Kidney glomerular epithelial cell (primary cell): ENCODE measurements around the gene HOXA6.

Source experiments
- DNase-seq: peaks from one replicate; lab custom pipeline; 2025; lab: John Stamatoyannopoulos, UW

HOXA6 gene

DNA sequence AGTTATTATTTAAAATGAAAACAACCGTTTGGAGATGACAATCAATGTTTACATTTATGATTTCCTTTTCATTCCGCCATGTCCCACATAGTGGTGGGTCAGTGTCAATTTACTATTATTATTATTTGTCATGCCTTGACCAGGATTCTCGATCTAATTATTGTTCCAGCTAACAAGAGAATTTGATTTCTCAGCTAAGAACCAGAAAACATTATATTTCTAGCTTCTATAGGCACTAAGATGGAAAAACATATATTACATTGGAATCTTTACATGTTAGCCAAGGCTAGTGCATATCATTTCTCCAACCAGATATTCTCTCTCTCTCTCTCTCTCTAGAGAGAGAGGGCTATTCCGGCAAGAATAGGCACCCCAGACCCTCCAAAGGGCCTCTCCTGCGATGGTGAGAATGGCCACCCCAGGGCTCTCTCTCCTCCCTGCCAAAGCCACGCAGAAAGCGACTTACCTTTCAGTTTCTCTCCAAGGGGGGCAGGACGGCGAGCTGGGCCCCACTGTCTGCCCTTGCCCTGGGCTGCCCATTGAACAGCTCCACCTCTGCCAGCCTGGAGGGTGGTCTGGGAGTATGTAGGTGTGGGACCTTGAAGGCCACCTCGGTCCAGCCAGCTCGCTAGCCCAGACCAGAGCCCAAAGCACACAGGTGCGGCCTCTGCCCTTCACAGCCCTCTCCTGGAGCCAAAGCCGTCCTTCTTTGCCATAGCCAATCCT lies 2.4 kb upstream of the HOXA6 start:
- DNase-seq, result no peak

DNA sequence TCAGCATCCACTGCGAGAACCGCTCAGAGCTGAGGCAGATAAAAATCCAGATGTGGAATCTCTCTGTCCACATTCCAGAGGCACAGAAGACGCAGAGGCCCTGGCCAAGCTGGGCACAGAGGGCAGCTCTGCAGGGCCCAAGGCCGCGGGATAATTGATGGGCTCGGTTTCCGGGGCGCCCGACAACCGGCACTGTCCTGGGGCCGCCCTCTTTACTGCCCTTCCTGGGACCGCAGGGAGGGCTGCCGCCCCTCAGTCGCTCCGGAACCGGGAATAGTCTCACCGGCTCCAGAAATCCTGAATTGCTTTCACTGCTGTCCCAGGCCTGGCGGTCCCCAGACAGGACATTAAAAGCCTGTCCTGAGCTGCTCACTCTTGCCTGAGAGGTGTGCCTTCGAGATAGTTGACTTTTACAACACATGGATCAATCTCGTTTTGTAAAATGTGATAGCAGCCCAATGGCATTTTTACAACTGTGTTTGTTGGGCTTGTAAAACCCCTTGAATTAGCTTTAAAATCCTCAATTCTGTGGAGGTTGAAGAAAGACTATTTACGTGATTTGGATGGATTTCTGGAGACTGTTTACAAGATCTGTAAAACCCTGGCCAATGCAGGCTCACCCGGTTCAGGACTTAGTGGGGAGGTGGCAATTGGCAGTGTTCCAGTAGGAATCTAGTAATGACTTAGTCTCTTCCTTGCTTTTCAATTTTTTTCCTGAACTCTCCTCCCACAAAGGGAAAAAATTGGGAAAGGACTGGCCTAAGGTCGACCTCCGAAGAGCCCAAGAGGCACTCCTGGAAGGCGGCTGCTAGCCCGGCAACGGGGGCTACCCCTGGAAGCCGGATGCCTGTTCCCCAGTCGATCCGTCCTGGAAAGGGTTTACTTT lies 1.4 kb upstream of the HOXA6 start:
- no peak for DNase-seq

DNA sequence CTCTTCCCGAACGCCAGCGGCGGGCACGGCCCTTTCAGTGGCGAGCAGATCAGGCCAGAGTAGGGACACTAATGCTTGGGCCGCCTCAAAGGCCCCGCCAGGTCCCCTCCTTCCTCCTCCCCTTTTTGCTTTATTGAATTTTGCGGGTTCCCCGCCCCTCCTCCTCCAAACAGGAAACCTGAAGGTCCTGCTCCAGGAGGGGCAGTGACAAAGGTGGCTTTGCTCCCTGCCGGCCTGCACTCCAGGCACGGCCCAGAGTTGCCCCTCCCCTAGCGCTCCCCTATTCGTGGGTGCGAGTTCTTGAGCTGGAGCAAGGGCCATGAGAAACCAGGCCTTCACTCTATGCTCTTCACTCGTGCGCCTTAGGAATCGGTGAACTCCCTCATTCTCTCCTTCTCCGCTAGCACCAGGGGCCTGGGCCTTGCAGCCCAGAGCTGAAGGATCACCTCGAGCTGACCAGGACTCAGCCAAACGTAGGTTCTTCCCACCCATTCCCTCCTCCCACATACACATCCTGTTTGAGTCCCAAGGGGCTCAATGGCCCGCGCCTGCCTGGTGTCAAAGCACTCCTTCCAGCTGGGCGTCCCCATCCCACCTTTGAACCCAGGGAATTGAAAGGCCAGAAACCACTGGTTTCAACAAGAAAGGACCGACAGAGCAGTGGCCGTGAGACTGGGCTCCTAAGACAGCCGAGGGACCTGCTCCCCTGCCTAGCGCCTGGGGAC lies 619 bp upstream of the HOXA6 start:
- DNase-seq, result no peak

DNA sequence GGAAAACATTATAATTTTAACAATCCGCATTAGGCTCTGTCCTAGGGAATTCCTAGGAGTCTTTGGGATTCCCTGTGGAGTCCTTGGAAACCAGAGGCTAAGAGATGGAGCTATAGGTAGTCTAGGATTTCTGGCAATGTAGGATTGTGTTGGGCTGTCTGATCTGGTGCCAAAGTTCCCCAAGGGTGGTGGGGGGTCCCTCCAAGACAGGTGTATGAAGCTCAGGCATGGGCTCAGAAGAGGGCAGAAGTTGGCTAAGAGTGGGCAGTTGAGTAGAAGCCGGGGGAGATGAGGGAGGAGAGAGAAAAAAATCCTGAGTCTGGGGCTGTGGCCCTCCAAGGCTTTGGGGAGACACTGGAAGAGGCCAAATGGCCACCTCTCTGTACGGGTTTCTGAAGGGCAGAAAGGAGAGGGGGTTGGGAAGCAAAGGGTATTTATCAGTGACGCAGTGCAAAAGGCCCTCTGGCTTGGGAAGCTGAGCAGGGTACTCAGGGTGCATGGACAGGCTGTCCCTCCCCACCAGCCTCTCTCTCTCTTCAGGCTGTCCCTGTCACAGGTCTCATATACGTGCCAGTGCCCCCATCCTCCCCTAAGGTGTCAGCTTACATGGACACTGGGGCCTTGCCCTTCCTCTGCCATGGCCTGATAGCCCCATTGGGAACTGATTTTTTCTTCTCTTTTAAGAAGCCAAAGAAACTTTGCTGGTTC lies 929 bp downstream of the HOXA6 start:
- DNase-seq, result no peak

DNA sequence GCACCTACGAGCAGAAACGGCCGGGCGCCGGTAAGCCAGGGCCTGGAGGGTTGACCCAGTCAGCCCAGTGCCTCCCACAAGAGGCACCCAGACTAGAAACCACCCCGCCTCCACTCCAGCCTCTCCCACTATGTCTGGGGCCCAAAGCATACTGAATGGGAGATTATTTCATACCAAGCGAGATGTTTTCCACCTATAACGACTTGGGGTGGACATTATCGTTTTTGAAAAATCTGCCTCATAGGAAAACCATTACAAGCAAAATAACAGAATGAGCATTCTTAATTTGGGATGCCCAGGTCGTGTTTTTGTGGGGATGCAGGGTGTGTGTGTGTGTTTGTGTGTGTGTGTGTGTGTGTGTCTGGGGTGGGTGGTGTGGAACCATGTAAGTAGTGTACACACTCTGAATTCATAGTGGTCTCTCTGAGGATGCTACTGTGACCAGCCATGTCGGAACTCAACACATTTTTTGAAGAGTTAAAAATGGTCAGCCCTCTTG lies 1.6 kb downstream of the HOXA6 start:
- DNase-seq, result no peak

DNA sequence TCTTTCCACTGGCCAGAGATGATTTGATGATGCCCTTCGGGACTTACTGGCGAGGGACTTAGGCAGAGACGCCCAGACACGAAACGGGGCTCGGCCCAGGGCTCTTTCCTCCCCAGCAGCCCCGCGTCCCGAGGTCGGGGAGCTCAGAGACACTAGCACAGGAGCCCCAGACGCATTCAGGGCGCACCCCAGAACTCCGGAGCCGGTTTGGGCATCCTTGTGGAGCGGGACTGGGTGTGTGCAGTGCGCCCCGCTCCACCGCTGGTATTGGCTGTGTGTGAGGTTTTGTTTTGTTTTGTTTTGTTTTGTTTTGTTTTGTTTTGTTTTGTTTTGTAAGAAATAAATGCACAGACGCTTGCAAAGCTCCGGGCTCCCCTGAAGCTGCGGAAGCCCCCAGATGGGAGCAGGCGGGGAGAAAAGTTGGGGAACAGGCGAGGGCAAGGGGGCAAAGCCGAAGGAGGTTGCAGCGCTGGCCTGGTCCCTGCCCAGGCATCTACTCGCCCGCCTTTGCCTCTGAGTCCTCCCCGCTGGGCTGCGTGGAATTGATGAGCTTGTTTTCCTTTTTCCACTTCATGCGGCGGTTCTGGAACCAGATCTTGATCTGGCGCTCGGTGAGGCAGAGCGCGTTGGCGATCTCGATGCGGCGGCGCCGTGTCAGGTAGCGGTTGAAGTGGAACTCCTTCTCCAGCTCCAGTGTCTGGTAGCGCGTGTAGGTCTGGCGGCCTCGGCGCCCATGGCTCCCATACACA lies 2.2 kb downstream of the HOXA6 start:
- DNase-seq, result no peak

DNA sequence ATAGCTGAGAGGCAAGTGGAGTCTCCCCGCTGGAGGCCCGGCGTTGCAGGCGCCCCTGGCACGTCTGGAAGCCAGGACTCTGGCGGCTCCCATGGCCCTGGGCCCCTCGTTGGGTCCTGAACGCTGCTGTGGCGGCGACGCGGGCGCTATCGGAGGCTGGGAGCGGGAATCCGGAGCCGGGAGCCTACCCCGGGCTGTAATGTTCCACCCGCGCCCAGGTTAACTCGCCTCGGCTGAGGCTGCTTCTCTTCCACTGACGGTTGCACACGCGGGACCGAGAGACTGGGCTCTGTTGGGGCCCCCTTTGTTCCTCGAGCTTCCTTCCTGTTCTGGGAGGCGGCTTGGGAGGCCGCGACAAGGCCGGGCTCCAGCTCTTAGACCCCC lies 2.8 kb downstream of the HOXA6 start:
- DNase-seq, result no peak

DNA sequence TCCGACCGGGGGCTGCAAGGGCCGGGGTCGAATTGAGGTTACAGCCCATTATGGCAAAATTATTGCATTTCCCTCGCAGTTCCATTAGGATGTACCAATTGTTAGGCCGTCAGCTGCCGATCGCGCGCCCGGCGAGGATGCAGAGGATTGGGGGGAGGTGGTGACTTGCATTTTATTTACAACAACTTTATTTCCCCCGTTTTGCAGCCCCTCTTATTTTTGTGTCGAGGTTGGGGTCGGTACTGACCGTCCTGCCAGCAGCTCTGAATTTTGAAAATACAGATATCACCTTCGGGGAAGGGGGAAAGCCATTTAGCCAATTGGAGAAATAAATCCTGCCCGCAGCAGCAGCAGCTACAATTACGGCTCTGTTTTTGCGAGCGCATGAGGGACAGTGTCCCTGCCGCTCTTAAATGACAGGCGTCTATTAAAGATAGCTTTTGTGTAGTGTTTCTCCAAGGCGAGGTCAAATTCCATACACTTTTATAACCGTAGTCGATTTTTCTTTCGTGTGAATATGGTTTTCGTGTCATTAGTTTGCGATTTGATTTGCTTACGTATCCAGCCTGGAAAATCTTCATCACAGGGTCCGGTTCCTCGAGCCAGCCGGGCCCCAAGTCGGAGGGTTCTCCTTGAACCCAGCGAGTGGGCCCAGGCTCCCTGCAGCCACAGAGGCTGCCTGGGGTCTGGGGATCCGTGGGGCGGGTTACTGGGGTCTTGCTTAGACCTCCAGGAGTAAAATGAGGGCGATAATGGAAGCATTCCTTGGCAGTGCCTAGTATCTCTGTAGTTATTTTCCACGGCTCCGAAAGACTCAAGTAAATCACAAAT lies 3.4 kb downstream of the HOXA6 start:
- DNase-seq, result no peak

DNA sequence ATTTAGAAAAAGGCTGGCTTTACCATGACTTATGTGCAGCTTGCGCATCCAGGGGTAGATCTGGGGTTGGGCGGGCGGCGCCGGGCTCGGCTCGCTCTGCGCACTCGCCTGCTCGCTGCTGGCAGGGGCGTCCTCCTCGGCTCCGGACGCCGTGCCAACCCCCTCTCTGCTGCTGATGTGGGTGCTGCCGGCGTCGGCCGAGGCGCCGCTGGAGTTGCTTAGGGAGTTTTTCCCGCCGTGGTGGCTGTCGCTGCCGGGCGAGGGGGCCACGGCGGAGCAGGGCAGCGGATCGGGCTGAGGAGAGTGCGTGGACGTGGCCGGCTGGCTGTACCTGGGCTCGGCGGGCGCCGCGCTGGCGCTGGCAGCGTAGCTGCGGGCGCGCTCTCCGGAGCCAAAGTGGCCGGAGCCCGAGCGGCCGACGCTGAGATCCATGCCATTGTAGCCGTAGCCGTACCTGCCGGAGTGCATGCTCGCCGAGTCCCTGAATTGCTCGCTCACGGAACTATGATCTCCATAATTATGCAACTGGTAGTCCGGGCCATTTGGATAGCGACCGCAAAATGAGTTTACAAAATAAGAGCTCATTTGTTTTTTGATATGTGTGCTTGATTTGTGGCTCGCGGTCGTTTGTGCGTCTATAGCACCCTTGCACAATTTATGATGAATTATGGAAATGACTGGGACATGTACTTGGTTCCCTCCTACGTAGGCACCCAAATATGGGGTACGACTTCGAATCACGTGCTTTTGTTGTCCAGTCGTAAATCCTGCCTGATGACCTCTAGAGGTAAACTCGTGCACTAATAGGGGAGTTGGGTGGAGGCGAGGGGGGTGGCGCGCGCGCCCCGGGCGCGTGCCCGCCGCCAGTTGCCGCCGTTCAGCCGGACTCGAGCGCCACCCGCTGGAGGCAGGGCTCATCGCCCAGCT lies 4.3 kb downstream of the HOXA6 start, which contains the start of gene HOXA5:
TSS of gene HOXA5 (minus strand) at position 659 of the 927 bp plus-strand sequence. CDS start at position 585, 74 bp downstream.
- DNase-seq, result peak; percentile 92

DNA sequence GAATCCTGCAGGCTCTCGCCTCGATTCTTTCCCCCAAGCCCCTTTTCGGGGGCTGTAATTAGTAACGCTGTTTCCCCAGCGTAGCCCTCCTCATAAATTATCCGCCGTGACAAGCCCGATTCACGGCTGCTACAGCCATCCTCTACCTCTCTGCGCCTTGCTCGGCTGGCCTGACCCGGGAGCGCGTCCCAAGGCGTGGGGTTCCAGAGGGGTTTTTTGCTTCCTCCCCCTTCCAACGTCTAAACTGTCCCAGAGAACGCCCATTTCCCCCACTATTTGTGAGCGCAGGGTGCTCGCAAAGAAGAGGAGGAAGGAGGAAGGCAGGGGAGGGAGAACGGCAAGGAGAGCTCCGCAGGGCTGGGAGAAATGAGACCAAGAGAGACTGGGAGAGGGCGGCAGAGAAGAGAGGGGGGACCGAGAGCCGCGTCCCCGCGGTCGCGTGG lies 5.0 kb downstream of the HOXA6 start:
- DNase-seq, result no peak

DNA sequence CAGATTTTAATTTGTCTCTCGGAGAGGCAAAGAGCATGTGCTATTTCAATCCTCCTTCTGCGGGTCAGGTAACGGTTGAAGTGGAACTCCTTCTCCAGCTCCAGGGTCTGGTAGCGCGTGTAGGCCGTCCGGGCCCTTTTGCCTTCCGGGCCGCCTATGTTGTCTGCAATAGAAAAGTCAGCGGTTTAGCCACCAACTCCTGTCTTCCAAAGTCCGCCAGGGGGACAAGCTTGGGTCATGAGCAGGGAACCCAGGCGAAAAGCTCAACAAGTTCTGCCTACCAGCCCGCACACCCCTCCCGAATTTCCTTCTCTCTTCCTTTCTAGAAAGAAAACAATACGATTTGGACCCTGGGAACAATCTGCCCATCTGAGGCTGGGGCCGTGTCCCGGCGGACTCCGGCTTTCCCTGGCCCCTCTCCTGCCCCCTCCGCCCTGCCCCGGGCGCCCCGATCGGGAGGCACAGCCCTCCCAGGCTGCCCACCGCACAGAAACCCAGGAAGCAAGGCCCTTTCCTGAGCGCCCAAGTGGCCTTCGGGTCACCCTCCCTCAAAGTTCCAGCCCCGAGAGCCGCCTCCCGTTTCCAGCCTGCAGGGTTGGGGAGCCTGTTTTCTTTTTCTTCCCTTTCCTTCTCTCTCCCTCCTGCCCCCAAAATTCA lies 5.5 kb downstream of the HOXA6 start:
- no peak for DNase-seq

DNA sequence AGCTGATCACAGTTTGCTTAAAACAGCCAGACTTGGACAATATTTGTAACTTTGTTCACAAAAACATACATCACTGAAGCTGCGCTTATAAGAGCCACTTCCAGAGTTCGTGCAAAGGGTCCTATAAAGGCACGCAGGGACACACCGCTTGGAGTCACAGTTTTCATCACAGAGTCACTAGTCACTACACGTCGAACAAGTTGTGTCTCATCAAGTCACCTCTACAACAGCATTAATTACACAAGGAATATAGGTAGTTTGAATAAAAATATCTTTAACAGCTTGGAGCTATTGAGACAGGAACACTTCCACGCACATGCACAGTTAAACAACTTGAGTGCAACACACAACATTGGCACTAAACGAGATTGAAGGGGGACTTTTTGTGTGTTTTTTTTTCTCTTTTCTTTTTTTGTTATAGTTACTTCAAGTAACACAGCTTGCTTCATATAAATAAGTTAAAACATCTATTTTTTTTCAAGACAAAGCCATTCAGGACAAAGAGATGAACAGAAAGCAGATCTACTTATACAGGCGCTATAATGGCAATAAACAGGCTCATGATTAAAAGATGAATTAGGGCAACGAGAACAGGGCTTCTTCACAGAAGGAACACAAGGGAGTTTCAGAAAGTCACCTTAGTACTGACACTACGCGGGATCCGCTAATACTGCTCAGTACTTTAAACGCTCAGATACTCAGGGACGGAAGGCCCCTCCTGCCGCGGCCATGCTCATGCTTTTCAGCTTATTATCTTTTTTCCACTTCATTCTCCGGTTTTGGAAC lies 6.2 kb downstream of the HOXA6 start:
- no peak for DNase-seq

DNA sequence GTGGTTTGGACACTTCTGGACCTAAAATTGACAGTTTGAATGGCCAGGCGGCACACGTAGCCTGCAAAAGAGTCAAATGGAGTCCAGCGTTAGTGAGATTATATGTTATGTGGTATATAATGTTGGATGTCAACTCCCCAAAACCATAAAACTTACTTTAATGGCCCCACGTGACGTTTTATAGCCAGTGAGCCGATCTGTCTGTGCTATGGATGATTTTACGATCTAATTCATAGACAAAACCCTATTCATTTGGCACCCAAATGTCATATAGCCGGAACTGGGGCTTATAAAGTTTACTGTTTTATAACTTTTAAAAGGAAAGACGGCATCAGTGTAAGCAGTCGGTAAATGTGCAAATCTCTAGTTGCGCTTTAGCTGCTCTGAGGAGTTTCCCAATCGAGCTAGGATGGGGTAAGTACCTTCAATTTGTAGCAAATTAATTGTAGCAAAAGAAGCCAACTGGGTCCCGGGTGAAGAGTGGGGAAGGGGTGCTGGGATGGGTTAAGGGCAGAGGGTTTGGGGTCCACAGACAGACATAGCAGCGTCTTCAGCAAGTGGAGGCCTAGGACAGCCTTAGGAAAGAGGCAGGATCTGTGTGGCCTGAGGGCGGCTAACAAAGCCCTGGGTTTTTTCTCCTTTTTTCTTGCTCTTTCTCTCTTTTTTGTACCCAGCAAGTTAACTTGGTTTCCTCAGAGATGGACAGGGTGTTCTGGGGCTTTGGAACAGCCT lies 7.3 kb downstream of the HOXA6 start:
- no peak for DNase-seq

DNA sequence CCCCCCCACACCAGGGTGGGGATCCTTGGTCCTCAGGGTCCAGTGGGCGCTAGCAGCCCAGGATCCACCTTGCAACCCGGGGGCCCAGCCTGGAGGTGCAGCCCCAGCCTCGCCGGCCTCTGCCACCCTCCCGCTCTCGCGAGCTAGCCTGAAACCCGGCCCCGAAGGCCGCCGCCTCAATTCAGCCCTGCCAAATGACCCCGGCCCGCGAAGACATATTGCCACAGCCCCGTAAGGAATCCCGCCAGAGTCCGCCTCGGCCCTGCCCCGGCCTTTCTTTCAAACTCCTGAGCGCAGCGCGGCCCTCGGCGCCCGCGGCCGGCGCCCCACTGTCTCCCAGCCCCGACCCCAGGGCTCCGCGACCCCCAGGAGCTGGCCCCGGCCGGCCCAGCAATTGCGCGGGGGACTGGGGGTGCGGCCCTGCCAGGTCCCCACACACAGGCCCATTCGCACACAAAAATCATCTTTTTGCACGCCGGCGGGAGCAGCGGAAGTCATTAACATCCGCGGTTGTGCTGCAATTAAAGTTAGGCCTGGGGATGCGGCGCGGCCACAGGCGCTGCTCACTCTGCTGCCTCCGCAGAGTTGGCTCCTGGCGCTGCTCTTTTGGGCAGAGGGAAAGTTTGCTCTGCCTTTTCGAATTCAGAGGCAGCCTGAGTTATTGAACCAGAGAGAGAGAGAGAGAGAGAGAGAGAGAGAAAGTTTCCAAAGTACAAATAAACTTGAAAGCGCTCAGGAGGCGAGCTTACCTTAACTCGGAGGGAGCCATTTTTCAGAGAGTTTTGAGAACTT lies 8.0 kb downstream of the HOXA6 start:
- no peak for DNase-seq

DNA sequence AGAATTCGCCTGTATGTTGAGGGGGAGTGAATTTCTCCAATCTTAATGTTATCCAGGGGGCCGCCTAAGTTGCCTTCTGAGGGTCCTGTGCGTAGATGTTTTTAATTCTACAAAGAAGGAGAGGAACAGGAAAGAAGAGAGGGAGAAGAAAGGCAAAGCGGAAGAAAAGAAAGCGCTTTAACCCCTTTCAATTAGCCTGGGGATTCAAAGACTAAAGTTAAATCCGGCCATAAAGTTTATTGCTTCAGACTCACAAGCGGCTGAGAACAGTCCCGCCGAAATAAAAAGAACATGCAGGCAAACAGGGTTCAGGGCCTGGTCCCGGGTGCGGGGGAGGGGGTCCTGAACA lies 8.6 kb downstream of the HOXA6 start:
- DNase-seq, result no peak

DNA sequence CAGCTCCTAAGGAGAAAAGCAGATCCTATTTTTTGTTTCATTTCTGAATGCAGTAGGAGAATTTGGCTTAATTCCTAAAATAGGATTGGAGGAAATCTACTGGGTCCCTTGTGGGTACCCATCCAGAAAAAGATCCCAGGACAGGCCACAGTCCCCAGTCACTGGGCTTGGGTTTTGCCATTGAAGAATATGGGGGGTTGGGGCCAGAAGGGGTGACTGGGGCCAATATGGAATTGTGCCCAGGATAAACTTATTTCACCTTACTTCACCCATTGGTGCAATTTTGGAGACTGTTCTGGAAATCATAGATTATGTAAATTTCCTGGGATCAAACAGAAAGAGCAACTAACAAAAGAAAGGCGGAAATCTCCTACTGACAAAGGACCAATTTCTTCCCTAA lies 9.1 kb downstream of the HOXA6 start:
- no peak for DNase-seq
